Islet of Langerhans (tissue), 1 donor: ENCODE results near the gene TSSK2.
"Not testable (repeated sequence)": the region's sequence is repeated elsewhere in the genome, so short reads cannot be mapped to it uniquely, and the experiment has no call there.

ENCODE experiments used
- FAIRE-seq: peaks from one replicate; lab custom pipeline; 2011; peaks lifted over from hg19 to GRCh38; lab: Jason Lieb, UNC

Gene TSSK2

DNA sequence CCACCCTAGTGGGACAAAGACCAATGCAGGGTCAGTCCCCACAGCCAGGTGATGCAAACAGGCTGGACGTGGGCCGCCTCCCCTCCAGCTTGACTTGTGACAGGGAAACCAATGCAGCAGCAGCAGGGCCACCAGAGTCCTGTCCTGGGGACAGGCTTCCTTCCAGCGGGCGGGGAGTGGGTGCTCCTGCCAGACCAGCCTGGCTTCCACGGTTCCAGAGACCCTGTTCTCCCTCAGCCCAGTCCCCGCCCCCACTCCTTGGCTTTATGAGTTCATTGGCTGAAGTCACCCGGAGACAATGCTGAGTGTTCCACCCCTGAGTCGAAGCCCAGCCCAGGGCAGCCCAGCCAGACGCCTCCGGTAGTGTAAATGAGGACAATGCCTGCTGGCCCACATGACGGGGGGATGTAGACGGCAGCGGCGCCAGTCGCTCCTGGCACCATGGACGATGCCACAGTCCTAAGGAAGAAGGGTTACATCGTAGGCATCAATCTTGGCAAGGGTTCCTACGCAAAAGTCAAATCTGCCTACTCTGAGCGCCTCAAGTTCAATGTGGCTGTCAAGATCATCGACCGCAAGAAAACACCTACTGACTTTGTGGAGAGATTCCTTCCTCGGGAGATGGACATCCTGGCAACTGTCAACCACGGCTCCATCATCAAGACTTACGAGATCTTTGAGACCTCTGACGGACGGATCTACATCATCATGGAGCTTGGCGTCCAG lies at the start of gene TSSK2:
TSS of gene TSSK2 (plus strand) at position 350 of the 726 bp plus-strand sequence. CDS start at position 442, 92 bp downstream.
- FAIRE-seq = no peak

DNA sequence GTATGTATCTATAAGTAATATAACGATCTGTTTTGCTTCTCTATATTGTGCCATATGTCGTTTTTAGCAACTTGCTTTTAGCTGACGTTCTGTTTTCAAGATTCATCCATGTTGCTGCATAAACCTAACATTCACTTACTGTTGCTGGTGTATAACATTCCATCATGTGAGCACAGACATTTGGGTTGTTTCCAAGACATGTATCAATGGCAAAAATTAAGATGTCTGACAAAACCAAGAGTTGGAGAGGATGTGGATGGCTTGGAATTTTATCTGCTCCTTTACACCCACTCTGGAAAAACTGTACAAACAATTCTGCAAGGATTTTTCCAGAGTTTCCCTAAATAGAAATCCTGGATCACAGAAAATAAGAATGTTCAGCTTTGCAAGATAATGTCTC lies 49.8 kb upstream of the TSSK2 start:
- FAIRE-seq = peak; percentile 17

DNA sequence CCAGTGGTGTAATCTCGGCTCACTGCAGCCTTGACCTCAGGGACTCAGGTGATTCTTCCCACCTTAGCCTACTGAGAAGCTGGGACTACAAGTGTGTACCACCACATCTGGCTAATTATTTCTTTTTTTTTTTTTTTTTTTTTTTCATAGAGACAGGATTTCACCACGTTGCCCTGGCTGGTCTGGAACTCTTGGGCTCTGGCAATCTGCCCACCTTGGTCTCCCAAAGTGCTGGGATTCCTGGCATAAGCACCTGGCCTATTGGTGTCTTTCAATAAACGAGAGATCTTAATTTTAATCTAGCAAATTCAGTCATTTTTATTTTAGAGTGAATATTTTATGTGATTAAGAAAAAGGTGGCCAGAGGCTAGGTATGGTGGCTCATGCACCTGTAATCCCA lies 49.0 kb upstream of the TSSK2 start:
- no peak for FAIRE-seq

- no peak for FAIRE-seq
Observed at GRCh38 chr22:19082793-19083192, 48.3 kb upstream of the TSSK2 start.

DNA sequence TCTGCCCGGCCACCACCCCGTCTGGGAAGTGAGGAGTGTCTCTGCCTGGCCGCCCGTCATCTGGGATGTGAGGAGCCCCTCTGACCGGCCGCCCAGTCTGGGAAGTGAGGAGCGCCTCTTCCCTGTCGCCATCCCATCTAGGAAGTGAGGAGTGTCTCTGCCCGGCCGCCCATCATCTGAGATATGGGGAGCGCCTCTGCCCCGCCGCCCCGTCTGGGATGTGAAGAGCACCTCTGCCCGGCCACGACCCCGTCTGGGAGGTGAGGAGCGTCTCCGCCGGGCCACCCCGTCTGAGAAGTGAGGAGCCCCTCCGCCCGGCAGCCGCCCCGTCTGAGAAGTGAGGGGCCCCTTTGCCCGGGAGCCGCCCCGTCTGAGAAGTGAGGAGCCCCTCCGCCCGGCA lies 47.0 kb upstream of the TSSK2 start:
- not testable (repeated sequence) for FAIRE-seq

DNA sequence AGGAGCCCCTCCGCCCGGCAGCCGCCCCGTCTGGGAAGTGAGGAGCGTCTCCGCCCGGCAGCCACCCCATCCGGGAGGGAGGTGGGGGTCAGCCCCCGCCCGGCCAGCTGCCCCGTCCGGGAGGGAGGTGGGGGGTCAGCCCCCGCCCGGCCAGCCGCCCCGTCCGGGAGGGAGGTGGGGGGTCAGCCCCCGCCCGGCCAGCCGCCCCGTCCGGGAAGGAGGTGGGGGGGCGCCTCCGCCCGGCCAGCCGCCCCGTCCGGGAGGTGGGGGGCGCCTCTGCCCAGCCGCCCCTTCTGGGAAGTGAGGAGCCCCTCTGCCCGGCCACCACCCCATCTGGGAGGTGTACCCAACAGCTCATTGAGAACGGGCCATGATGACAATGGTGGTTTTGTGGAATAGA lies 46.5 kb upstream of the TSSK2 start:
- not testable (repeated sequence) for FAIRE-seq

- FAIRE-seq = no peak
Observed at GRCh38 chr22:19085233-19085718, 45.8 kb upstream of the TSSK2 start.

- FAIRE-seq = no peak
Observed at GRCh38 chr22:19086417-19086816, 44.7 kb upstream of the TSSK2 start.

DNA sequence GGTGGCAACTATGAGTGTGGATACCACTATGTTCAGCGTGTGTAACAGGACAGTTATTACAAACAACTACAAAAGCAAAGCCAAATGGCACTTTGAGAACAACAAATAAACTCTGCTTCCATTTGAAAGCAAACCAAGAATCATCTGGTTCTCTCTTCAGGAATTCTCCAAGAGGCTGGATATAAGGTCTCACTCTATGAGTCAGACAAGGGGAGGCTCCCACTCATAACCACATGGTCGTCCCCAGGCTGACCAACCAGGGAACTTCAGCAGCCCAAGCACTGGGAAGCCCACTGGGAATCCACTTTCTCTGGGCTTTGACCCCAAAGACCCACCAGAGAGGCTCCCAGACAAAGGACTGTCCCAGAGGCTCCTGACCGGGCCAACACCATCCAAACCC lies 44.2 kb upstream of the TSSK2 start:
- no peak for FAIRE-seq

- no peak for FAIRE-seq
Observed at GRCh38 chr22:19088866-19089595, 42.1 kb upstream of the TSSK2 start.

- no peak for FAIRE-seq
Observed at GRCh38 chr22:19090183-19090582, 40.9 kb upstream of the TSSK2 start.

DNA sequence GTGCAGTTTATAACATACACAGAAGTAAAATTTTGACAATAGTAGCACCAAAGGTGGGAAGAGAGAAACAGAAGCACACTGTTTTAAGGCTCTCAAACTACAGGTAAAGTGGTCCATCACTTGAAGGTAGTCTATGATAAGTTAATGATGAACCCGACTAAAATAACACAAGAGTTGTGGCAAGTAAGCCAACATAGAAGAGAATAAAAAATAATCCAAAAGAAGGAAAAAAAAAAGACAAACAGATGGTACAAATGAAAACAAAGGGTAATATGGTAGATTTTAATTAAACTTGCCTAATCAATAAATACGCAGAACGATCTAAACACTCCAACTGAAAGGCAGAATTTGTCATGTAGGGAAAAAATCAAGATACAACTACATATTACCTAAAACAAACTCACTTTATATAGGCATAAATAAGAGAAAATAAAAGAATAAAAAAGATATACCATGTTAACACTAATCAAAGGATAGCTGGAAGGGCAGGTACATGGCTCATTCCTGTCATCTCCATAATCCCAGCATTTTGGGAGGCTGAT lies 40.5 kb upstream of the TSSK2 start:
- no peak for FAIRE-seq

DNA sequence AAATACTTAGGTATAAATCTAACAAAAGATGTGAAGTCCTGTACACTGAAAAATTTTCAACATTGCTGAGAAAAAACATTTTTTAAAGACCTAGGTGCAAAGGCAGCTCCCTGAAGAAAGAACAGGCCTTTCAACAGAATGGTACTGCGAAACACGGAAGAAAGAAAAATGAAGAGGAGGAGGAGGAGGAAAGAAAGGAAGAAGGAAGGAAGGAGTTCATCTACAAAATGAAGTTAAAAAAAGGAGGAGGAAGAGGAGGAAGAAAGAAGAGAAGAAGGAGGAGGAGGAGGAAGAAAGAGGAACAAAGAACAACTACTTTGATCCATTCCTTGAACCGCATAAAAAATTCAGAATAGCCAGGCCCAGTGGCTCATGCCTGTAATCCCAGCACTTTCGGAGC lies 38.4 kb upstream of the TSSK2 start:
- no peak for FAIRE-seq

- FAIRE-seq = no peak
Observed at GRCh38 chr22:19094393-19094997, 36.6 kb upstream of the TSSK2 start.

- FAIRE-seq = no peak
Observed at GRCh38 chr22:19096555-19096954, 34.6 kb upstream of the TSSK2 start.

DNA sequence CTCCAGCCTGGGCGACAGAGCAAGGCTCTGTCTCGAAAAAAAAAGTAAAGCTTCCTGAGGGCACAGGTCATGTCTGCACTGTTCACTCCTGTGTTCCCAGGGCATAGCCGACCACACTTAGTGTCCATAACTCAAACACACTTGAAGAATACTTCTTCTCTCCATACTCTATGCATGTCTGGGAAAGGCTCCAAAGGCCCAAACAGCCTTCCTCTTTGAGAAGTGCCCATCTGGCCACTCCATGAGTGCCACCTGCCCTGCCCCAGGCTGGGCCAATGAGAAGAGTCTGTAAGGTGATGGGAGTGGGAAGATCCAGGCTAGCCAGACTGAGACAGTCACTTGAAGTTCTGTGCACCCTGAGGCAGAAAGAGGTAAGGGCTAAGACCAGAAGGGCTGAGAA lies 33.6 kb upstream of the TSSK2 start:
- no peak for FAIRE-seq

DNA sequence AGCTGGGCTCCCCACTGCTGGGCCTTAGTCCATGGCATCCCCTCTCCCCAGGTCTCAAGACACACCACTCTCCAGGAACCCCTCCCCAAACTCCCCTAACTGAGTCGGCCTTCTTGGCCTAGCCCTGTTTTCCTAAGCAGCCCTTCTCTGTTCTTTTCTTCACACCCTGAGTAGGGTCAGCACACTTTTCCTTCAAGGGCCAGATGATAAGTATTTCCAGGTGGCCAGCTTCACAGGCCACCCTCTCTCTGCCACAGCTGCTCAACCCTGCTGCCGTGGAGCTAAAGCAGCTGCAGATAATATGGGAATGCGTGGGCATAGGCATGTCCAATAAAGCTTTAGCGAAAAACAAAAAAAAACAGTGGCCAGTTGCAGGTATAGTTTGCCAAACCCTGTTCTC lies 33.0 kb upstream of the TSSK2 start:
- FAIRE-seq = no peak

DNA sequence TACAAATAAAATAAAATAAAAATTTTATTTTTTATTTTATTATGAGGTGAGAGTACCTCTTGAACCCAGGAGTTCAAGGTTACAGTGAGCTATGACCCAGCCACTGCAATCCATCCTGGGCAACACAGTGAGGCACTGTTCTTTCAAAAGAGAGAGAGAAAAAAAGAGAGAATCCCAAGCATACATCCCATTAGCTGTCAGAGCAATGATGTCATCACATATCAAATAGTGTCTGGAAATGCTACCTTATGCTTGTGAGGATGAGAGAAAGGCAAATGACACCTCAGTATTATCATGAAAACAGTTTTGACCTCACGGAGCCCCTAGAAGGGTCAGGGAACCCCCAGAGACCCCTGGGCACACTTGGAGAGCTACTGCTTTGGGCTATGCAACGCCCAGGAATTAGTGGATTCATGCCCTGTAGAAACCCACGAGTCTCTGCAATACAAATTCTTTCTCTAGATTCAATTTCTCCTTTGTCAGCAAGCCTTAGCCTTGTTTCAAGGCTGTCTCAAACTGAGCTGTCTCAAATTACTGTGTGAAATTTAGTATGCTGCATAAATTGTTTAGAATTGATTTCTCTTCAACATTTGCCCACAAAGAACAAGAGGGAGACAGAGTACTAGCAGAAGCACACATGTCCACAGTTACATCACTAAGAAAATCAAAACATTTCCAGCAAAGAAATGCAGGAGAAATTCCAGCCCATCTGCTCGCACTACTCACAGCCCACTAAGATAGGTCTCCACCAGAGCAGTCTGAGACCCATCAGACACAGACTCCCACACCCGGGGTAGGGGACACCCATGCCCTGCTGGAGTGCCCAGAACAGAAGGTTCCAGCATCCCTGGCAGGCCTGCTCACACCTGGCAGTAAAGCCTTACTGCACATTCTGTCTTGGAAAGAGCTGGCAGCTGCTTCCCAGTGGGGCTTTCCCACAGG lies 27.0 kb upstream of the TSSK2 start:
- no peak for FAIRE-seq

DNA sequence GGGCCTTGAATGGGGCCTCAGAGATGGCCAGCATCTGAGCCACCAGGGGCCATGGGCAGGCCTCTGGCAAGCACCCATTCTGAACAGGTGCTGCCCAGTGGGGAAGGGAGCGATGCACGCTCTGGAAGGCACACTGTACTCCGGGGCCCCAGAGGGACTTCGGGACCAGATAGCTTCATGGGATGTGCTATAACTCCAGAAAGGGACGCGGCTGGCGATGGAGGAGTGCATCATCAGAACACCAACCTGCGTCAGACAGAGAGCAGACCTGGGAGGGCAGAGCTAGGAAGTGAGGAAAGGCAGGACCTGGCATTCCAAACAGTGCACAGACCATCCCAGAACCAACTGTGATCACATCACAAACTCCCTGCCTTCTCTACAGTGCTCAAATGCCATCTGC lies 25.7 kb upstream of the TSSK2 start:
- FAIRE-seq = no peak

DNA sequence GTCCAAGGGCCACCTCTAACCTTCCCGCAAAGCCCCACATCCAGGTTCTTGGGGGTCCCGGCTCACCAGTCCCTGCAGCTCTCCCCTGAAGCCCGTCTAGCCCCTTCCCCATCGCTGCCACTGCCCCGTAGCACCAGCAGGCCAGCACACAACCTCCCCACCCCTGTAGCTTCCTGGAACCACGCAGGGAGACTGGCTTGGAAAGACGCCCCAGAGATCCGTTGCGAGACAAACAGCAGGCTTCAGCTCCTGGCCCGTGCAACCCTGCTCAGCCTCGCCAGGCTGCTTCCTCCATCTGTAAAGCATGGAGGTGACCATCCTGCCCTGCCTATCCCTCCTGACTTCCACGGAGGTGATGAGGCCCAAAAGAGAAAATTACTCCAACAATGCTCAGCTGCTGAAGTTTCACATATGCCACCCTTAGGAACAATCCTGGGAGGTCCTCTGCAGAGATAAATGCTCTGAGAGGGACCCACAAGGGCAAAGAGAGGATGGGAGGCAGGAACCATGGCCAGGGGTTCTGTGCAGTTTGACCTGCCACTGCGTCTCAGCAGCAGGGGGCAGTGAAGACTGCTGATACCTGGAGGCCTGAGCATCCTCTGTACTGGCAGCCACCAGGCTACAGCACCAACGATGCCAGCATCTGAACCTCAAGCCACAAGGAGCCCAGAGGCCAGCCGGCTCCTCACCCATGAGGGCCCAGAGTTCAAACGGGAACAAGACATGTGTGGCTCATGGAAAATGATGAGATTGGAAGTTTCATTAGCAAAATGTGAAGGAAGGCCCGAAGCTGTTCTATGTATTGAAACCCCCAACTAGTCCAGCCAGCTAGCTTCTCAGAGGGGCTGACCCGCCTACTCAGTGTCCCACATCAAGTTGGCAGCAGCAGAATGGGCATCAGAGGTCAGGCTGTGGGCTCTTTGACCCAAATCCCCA lies 25.0 kb upstream of the TSSK2 start:
- no peak for FAIRE-seq
